Rectal smooth muscle tissue (tissue), 1 donor: ENCODE results near the gene TBC1D23.

ENCODE experiments used
- H3K27ac ChIP-seq: one replicate; pipeline ENCODE4 v1.7.0; 2013; ENCODE audit warnings: low read depth, low read length, inconsistent platforms
- H3K27me3 ChIP-seq: one replicate; pipeline ENCODE4 v1.7.0; 2013; ENCODE audit warnings: low read length; ENCODE audit not compliant: control insufficient read depth, insufficient read depth
- H3K36me3 ChIP-seq: one replicate; pipeline ENCODE4 v1.7.0; 2013; ENCODE audit warnings: low read length; ENCODE audit not compliant: control insufficient read depth, insufficient read depth
- H3K4me1 ChIP-seq: one replicate; pipeline ENCODE4 v1.7.0; 2013; ENCODE audit warnings: low read length; ENCODE audit not compliant: control insufficient read depth, insufficient read depth
- H3K4me3 ChIP-seq: one replicate; pipeline ENCODE4 v1.7.0; 2013; ENCODE audit warnings: low read length
- H3K9ac ChIP-seq: one replicate; pipeline ENCODE4 v1.7.0; 2013; ENCODE audit warnings: low read length

The TBC1D23 gene

DNA sequence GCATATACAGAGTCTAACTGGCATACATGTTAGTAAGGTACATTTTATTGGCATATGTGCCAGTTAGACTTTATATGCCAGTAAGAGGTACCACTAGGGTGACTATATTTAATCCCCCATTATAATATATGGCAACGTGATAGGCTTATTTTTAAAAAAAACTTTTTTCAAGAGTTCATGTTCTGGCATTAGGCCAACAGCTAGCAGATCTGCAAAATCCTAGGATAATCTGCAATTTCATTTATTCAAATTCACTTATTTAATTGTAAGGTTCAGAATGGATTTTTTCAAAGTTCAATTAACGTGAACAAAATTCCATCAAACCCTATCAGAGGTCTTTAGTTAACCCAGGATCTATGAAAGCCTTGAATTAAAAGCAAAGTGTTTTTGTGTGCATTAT is 105.6 kb downstream of the TBC1D23 start:
- Histone ChIP-seq H3K9ac (no peak overlapping the region), H3K36me3 (peaks cover 11% of the 10 kb centered on the region), H3K27ac (no peak overlapping the region), H3K4me1 (no peaks in the 10 kb centered on the region), H3K4me3 (no peak overlapping the region), H3K27me3 (no peaks in the 10 kb centered on the region)

DNA sequence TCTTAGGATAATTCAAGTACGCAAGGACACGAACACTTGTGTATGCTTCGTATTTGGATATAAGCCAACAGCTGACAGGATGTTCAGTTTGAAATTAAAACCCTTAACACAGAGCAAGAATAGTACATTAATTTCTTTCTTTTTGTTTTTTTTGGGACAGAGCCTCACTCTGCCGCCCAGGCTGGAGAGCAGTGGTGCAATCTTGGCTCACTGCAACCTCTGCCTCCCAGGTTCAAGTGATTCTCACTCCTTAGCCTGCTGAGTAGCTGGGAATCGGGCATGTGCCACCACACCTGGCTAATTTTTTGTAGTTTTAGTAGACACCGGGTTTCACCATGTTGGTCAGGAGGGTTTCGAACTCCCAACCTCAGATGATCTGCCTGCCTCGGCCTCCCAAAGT is 107.6 kb downstream of the TBC1D23 start:
- no peaks in the 10 kb centered on the region for H3K4me1 ChIP-seq
- H3K4me3 ChIP-seq: no peak overlapping the region
- peaks cover 11% of the 10 kb centered on the region for H3K36me3 ChIP-seq
- no peak overlapping the region for H3K27ac ChIP-seq
- no peaks in the 10 kb centered on the region for H3K27me3 ChIP-seq
- no peak overlapping the region for H3K9ac ChIP-seq

DNA sequence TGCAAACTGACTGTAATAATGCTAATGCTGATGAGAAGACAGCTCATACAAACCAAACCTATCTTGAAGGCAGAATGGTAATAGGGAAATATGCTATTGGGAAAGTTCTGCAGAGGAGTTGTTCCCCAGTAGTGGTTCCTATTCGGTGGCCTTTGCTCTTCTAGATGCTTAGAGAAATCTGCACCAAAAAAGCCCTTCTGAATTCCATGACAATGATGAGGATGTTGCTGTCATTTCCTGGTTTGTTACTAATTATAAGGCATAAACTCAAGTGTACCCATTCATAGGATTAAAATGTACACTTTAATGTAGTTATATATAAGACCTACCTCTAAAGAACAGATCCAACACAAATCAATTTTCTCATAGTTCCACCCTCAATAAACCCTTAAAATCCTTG is 110.0 kb downstream of the TBC1D23 start:
- Histone ChIP-seq H3K4me3 (no peak overlapping the region), H3K27ac (no peak overlapping the region), H3K27me3 (no peaks in the 10 kb centered on the region), H3K9ac (no peak overlapping the region), H3K36me3 (peaks cover 11% of the 10 kb centered on the region), H3K4me1 (no peaks in the 10 kb centered on the region)

DNA sequence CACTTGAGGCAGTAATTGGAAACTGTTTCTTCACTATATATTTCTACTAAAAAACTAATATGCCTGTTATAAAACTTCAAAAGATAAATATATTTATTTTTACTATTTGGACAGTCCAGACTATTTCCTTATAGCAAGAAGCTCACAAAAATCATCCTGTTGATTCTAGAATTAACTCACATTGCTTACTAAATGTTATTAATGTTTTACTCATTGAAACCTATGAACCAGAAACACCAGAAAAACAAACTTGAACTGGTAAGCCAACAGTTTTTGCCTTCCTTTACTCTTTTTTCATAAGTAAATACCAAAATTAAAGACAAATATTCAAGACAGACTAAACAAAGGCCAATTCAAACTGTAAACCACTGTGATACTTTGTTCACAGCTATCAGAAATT is 113.7 kb downstream of the TBC1D23 start:
- Histone ChIP-seq H3K4me3 (no peak overlapping the region), H3K27ac (no peak overlapping the region), H3K4me1 (no peaks in the 10 kb centered on the region), H3K27me3 (no peaks in the 10 kb centered on the region), H3K36me3 (peaks cover 11% of the 10 kb centered on the region), H3K9ac (no peak overlapping the region)
